Measurements from ENCODE around the gene MSH2.

DNA sequence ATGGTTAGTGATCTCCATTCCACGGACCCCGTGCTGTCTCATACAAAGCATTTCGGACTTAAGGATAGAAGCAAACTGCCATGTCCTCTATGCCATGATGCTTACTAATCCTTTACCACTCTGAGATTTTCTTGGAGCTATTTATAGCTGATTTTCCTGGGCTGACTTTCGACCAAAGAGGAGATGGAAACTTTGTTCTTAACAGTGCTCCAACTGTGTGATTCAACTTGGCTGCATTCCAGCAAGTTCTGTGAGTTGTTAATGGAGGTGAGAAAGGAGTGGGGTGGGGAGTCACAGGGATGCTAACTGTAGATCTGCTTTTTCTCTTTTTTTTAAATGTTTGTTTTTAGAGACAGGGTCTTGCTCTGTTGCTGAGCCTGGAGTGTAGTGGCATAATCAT is 45.5 kb upstream of the MSH2 start:
- TF ChIP-seq, protein P1, sequence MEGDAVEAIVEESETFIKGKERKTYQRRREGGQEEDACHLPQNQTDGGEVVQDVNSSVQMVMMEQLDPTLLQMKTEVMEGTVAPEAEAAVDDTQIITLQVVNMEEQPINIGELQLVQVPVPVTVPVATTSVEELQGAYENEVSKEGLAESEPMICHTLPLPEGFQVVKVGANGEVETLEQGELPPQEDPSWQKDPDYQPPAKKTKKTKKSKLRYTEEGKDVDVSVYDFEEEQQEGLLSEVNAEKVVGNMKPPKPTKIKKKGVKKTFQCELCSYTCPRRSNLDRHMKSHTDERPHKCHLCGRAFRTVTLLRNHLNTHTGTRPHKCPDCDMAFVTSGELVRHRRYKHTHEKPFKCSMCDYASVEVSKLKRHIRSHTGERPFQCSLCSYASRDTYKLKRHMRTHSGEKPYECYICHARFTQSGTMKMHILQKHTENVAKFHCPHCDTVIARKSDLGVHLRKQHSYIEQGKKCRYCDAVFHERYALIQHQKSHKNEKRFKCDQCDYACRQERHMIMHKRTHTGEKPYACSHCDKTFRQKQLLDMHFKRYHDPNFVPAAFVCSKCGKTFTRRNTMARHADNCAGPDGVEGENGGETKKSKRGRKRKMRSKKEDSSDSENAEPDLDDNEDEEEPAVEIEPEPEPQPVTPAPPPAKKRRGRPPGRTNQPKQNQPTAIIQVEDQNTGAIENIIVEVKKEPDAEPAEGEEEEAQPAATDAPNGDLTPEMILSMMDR (conservative IDR thresholded peaks at IDR 0.05 in 1 of 2, IDR thresholded peaks at IDR 0.05 in 1 of 2; ENCODE audit: low read depth in 1 of 2, low read length in 2 of 2), result no peak
- no peak for TF ChIP-seq EZH2 (IDR thresholded peaks at IDR 0.05; ENCODE audit: low read length, missing control alignments)
